ENCODE data around the gene RASA2. TPM values are rescaled to one million over a fixed set of nuclear protein-coding genes. Genes with fewer than 3 reads are reported as not detected.

RASA2 gene
- total RNA-seq, 3 donors from 2014 or later, result 15.5 to 22.5 (median 21.7) TPM

GRCh38 chr3:141642215-141642614 lies 155.4 kb downstream of the RASA2 start:
- intact Hi-C loops (cut with DNase I, micrococcal nuclease), result no loop called here
- ATAC-seq, result no peak
- no peaks in the 10 kb centered on the region for H3K36me3 ChIP-seq (ENCODE audit: low read depth)

GRCh38 chr3:141643391-141643790 lies 156.6 kb downstream of the RASA2 start:
- no peak for ATAC-seq

More at GRCh38 chr3:141642215-141642614, 155.4 kb downstream of the RASA2 start:
- no peaks in the 10 kb centered on the region for H3K4me1 ChIP-seq (ENCODE audit: low read depth)
- TF ChIP-seq, protein P1, sequence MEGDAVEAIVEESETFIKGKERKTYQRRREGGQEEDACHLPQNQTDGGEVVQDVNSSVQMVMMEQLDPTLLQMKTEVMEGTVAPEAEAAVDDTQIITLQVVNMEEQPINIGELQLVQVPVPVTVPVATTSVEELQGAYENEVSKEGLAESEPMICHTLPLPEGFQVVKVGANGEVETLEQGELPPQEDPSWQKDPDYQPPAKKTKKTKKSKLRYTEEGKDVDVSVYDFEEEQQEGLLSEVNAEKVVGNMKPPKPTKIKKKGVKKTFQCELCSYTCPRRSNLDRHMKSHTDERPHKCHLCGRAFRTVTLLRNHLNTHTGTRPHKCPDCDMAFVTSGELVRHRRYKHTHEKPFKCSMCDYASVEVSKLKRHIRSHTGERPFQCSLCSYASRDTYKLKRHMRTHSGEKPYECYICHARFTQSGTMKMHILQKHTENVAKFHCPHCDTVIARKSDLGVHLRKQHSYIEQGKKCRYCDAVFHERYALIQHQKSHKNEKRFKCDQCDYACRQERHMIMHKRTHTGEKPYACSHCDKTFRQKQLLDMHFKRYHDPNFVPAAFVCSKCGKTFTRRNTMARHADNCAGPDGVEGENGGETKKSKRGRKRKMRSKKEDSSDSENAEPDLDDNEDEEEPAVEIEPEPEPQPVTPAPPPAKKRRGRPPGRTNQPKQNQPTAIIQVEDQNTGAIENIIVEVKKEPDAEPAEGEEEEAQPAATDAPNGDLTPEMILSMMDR (IDR thresholded peaks at IDR 0.05), result no peak
- H3K4me3 ChIP-seq, result no peak overlapping the region
- no peaks in the 10 kb centered on the region for H3K9me3 ChIP-seq
- no peak for DNase-seq

DNA sequence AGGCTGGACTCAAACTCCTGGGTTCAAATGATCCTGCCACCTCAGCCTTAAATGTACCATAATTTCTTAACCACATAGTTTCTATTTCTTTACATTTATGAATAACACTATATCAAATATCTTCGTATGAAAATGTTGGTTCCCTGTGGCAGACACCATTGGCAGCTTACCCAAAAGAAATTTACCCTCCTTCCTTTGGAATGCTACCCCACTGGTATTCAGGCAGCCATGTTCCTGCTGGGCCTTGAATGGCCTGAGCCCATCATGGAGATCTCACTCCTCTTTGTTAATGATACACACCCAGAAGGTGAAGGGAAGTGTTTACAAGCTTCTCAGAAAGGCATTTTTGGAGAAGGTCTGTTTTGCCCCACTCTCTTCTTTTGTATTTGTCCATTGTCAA lies 157.0 kb downstream of the RASA2 start:
- DNase-seq (no peak), ATAC-seq (no peak)
- no peaks in the 10 kb centered on the region for H3K9me3 ChIP-seq
- TF ChIP-seq, protein P1 (IDR thresholded peaks at IDR 0.05), result no peak
- no peaks in the 10 kb centered on the region for H3K4me1 ChIP-seq (ENCODE audit: low read depth)
- intact Hi-C loops (cut with DNase I, micrococcal nuclease), result no loop called here
- no peak overlapping the region for H3K4me3 ChIP-seq
- H3K36me3 ChIP-seq (ENCODE audit: low read depth), result no peaks in the 10 kb centered on the region

More at GRCh38 chr3:141643391-141643790, 156.6 kb downstream of the RASA2 start:
- H3K9me3 ChIP-seq, result no peaks in the 10 kb centered on the region
- H3K4me3 ChIP-seq, result no peak overlapping the region
- H3K4me1 ChIP-seq (ENCODE audit: low read depth), result no peaks in the 10 kb centered on the region
- H3K36me3 ChIP-seq (ENCODE audit: low read depth), result no peaks in the 10 kb centered on the region
- TF ChIP-seq, protein P1 (IDR thresholded peaks at IDR 0.05), result no peak
- no peak for DNase-seq
- intact Hi-C loops (cut with DNase I, micrococcal nuclease), result no loop called here

DNA sequence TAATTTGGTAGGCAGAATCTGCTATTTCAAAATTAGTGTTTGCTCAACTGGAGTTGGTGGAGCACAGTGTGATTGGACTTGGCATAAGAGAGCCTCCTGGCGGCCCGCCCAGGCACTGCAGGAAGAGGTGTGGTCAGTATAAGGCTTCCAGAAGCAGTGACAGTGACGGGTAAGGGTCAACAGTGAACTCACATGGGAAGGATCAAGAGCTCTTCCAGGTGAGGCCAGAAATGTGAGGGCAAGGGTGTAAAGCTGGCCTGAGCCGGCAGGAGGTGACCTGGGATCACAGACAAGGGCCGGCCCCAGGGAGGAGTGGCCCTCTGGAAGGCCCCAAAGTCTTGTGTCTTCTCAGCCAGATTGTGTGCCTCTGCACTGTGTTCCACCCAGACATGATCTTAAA lies 158.1 kb downstream of the RASA2 start:
- TF ChIP-seq, protein P1 (IDR thresholded peaks at IDR 0.05), result peak; percentile 79
- Histone ChIP-seq H3K4me1 (ENCODE audit: low read depth) (no peaks in the 10 kb centered on the region), H3K9me3 (no peaks in the 10 kb centered on the region), H3K36me3 (ENCODE audit: low read depth) (no peaks in the 10 kb centered on the region), H3K4me3 (no peak overlapping the region)
- intact Hi-C loops (cut with DNase I, micrococcal nuclease), result no loop called here
- ATAC-seq, result peak; percentile 91
- DNase-seq, result peak; percentile 84 to 95 (median 89)

- peak in 1 of 3 donors; percentile 62 for DNase-seq
- no peaks in the 10 kb centered on the region for H3K9me3 ChIP-seq
- intact Hi-C loops (cut with DNase I, micrococcal nuclease), result no loop called here
Measured at GRCh38 chr3:141646760-141647561, 160.1 kb downstream of the RASA2 start.

More at GRCh38 chr3:141646760-141647561, 160.1 kb downstream of the RASA2 start:
- peak; percentile 95 for ATAC-seq
- TF ChIP-seq, protein P1 (IDR thresholded peaks at IDR 0.05), result no peak
- H3K36me3 ChIP-seq (ENCODE audit: low read depth), result no peaks in the 10 kb centered on the region
- H3K4me3 ChIP-seq, result no peak overlapping the region
- no peaks in the 10 kb centered on the region for H3K4me1 ChIP-seq (ENCODE audit: low read depth)

Data from mucosa of descending colon (tissue), 3 donors.